ENCODE data around the gene PRDM15.

The PRDM15 gene

DNA sequence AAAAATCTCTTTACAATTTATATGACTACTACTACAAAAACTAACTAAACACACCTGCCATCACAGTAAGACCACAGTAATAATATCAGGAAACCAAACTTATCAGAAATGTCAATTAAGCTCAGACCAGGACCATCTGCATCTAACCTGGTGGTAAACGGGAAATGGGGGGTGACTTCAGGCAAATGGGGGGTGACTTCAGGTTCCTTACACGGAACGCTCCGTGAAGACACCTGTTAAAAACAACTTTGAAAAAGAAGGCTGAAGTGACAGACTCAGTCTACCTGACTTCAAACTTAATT lies 15.8 kb downstream of the PRDM15 start:
- DNase-seq (ENCODE audit: low read depth): no peak

DNA sequence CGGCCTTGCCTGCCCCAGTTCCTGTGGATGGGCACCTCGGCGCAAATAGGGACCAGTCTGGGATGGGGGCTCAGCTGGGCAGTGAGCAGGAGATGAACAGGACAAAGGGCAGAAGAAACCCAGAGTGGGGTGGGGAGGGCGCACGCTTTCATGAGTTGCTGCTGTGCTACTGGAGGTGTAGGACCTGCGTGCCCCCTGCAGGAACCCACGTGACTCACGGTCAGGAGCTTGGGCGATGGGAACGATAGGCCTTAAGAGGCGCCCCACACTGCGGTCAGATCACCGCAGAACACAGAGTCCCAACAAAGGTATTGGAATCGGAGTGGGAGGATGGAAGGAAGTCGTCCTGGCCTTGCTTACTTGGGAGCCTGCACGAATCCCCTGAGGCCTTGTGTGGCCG lies 17.2 kb downstream of the PRDM15 start:
- no peak for DNase-seq (ENCODE audit: low read depth)

DNA sequence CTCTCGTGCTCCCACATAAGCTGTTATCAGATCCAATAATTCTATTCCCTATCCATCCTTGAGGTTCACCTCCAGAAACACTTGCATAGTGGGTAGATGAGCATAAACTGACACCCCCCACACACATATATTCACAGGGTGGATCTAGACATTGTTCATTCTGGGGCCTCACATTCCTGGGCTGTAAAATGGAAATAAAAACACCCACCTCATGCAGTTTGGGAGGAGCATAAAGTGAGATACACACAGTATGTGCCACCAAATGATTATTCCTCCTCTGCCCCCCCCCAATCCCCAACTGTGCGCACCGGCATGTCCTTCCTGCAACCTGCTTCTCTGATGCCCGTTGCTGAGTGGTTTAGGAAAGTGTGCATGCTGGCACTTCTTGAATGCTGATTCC lies 17.9 kb downstream of the PRDM15 start:
- DNase-seq (ENCODE audit: low read depth): no peak

DNA sequence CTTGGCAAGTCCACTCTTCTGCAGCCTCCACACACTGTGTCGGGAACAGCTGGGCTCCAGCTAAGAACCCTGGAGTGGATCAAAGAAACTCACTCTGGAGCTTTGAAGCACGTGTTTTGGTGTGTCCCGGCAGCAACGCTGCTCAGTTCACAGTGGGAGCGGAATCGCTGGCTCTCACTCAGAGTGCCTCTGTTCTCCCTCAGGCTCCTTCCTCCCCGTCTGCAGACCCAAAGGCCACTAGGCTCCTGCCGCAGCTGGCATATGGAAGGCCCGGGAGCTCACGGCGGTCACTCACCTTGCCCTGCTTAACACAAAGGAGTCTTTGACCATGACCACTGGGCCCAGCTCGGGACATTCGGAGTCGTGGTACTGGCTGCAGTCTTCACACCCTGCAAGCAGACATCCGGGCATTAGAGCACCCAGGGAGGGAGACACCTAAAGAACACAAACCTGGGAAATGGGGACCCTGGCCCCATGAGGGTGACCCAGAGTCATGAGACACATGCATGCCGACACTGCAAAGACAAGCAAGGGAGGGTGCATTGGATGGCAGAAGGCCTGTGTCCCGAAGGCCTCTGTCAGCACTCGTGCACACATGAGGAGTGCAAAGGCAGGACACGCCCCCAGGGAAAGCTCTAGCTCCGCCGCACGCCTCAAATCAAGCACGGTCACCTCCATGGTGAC lies 19.7 kb downstream of the PRDM15 start:
- DNase-seq (ENCODE audit: low read depth): no peak

DNA sequence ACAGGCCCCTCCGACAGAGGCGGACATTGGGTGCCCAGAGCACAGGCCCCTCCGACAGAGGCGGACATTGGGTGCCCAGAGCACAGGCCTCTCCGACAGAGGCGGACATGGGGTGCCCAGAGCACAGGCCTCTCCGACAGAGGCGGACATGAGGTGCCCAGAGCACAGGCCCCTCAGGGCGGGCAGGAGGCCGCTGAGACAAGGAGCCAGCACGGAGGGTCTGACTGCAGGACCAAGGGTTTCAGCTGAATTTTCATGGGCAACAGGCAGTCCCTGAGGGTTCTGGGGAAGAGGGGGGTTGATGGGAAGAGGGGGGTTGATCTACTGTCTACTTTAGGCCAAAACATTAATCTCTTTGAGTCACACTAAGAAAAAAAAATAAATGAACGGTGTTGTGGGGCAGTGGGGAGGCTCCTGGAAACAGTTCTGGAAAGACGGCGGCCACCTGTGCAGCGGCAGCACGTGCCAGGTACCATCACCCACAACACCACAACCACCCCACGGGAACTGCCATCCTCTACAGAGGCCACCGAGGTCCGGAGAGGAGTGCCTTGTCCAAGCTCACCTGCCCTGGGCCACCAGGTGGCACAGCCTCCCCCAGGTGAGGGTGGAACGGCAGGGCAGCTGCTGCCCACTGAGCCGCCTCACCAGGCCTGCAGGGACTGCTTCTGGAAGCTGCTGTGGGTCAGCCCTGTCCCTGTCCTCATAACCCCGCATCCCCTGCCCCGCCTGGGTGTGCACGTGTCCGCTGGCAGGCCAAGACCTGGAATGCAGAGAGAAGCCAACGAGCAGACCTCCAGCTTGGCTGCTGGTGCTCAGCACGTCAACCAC lies 20.5 kb downstream of the PRDM15 start:
- DNase-seq (ENCODE audit: low read depth): no peak

DNA sequence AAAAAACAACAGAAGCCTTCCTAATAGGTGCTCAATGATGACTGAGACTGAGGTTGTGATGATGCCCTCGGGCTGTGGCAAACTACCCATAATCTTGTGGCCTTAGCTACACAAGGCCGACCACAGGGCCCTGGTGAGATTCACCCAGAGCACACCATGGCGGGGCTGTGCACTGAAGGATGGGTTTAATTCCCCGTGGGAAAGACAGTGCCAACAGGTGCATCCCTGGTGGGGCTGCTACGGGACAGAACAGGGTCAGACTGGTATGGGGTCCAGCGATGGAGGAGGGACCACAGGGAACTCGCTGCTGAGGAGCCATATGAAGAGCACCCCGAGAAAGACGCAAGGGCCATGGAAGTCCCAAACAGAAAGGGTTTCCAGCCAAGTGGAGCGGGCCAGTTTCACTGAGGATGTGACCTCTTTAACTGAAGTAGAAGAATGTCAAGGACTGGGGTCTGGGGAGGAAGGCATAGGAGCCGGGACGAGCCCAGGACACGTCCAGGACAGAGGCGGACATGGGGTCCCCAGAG lies 21.3 kb downstream of the PRDM15 start:
- no peak for DNase-seq (ENCODE audit: low read depth)

DNA sequence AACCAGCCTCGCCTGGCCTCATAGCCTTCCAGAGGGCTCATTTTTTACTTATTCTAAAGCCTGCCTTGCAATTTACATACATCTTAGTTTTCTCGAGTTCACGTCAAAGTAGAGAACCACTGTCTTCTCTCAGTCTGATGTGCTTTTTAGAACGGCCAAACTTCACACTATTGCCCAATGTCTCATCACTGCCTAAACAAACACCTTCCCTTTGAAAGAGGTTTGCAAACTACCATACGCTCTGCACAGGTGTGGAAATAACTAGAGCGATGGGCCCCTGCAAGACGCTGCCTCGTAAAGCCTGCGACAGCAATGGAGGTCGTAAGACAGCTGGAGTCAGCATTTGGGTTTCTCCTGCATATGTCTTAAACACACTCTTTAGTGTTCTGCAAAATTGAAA lies 22.6 kb downstream of the PRDM15 start:
- no peak for DNase-seq (ENCODE audit: low read depth)

DNA sequence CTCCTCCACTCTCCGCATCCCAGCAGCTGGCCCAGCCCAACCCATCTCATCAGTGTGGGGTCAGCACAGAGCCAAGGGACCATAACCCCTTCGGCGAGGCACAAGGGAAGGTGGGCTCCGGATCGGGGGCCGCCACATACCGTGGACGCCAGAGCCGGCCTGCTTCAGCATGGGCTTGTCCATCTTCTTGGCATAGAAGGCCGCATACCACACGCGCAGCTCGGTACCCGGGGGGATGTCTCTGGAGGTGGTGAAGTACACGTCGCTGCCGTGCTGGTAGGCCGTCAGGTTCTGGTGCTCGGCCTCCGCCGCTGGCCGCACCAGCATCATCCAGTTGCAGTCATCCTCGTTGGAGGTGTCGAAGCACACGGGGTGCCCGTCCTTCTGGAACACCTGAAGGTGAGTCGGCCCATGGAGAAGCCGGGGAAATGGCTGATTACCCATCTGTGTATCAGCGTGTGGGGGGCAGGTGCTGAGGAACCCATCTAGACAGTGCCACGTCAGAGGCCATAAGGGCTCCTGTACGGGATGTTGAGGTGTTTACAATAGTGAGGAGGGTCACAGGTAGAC lies 24.6 kb downstream of the PRDM15 start:
- DNase-seq (ENCODE audit: low read depth): no peak

DNA sequence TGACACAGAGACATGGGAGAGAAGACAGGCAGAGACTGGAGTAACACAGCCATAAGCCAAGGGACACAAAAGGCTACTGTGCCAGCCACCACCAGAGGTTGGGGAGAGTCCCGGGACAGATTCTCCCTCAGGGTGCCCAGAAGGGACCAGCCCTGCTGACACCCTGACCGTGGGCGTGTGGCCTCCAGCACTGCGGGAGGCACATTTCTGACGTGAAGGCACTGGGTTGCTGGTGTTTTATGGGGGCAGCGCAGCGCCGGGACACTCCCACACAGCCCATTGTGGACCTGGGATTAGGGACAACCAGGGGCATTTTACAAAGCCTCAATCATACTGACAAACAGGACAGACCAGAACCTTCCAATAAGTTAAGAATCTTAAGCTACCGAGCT lies 26.2 kb downstream of the PRDM15 start:
- DNase-seq (ENCODE audit: low read depth): no peak

DNA sequence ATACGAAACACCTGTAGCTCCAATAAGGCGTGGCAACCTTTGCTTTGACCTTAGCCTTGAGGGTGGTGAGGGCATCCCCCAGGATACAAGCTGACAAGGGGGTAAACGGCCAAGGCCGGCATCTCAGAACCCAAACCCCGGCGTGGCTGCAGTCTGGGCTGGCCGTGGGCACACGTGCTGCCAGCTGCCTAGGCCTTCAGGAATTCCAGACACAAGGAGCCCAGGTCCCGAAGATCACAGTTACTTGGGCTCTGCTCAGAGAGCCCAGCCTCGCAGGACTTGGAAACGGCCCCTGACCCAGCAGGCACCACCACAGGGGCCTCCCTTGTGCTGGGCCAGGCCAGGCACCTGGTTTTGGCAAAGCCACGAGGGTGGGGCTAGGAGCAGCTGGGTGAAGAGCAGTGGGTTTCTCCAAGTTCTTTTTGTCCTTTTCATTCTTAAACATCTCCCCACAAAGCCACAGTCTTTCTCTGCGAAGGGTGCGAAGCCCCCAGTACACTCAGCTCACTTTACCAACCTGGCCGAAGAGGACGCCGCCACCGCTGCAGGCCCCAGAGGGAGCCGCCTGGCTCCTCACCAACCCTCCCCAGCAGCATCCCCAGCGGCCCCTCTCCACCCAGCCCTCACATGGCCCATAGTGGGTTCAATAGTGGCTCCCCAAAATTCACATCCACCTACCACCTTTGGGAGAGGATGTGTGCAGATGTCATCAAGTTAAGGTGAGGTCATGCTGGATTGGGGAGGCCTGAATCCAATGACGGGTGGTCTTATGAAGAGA lies 26.8 kb downstream of the PRDM15 start:
- DNase-seq (ENCODE audit: low read depth): no peak

DNA sequence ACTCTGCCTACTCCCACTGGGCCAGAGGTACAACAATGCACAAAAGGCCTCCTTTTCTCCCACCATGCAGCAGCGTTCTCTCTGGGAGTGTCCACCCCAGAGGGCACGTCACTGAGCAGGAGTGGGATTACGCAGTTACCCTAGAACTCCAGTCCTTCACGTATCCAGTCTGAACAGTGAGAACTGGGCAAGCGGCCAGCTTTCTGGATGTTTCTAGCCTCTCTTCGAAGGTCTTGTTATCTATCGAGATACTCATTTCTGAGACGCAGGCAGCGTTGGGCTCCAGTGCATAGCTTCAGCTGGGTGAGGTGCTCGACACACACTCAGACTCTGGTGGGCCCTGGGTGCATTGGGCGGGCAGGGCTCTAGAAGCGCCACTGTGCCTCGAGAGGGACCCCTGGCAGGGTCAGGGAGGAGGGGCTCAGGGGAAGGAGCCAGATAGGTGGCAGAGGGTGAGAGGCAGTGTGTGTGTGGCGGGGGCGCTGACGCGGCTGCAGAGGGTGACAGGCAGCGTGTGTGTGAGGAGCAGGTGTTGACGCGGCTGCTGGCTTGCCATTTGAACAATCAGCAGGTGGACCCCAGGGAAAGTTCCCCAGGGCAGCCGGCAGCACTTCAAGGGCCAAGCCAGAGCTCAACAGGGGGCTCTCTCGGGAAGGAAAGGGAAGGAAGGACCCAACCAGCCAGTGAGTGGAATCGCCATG lies 27.9 kb downstream of the PRDM15 start:
- no peak for DNase-seq (ENCODE audit: low read depth)

DNA sequence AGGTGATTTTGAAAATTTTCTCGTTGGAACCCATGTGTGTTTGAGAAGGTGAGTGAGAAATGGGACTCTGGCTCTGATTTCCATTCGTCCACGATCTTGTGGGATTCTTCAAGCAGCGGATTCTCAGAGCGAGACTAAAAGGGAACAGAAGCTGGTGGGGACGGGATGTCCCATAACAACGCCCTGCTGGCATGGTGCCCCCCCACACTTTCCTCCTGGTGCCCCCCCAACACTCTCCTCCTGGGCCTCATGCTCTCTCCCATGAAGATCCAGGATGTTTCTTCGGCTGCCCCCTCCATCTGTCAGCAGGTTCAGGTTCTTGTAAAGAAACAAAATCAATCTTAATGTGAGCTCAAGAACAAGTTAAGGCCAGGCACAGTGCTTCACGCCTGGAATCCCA lies 29.1 kb downstream of the PRDM15 start:
- no peak for DNase-seq (ENCODE audit: low read depth)

DNA sequence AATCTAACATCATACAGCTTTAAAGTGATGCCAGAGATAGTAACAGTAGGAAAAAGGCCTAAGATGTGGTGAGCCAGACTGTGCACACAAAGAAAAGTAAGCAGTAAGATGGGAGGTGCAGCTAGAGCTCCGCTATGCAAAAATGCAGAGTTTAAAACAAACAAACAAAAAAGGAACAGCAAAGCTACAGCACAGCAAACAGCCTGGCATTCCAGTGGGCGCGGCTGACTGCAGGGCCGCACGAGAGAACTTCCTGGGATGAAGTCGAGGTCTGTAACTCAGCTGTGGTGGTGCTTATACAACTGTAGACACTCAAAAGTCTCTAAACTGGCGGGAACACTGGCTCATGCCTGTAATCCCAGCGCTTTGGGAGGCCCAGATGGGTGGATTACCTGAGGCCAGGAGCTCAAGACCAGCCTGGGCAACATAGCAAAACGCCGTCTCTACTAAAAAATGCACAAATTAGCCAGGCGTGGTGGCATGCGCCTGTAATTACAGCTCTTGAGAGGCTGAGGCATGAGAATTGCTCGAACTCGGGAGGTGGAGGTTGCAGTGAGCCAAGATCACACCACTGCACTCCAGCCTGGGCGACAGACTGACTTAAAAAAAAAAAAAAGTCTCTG lies 30.1 kb downstream of the PRDM15 start:
- DNase-seq (ENCODE audit: low read depth): no peak

DNA sequence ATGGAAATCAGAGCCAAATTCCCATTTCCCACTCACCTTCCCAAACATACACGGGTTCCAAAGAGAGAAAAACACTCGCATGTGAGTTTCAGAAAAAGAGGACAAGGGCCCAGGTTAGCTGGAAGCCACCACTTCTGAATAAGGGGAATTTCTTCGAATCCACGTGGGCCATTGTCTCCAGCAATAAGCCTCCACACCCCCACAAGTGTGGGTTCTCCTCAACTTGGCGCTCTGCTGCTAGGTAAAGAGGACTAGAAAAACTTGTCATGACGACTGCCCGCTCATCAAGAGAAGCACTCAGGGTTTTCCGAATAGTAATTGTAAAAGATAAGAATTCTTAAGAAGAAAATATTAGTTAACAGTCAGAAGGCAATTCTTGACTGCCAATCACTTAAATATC lies 30.6 kb downstream of the PRDM15 start:
- no peak for DNase-seq (ENCODE audit: low read depth)

DNA sequence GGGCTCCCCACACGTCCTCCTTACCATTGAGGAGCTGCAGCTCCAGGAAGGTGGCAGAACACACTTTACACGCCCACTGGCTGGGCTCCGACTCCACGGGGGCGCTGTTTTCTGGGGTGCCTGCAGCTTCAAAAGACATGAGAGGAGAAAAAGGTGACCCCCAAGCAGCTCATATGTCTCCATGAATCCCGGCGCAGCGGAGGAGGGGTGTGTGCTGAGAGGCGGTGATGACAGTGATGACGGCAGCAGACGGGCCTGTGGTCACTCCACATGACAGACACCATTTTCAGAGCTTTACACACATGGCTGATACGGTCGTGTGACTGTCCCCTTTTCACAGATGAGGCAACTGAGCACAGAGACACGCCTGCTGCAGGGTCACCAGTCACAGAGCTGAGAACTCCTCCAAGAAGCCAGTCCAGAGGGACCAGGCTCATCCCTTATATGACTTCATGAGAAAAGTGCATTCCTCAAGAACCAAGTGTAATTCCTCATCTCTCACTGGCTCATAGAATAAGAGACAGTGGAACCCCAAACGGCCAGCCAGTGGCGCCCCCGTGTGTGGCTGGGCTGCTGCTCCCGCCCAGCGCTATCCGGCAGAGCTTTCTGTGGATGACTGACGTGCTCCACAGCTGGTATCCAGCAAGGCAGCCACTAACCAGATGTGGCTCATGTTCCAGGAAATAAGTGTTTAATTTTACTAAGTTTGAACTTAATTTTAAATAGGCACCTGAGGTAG lies 31.9 kb downstream of the PRDM15 start:
- DNase-seq (ENCODE audit: low read depth): no peak

DNA sequence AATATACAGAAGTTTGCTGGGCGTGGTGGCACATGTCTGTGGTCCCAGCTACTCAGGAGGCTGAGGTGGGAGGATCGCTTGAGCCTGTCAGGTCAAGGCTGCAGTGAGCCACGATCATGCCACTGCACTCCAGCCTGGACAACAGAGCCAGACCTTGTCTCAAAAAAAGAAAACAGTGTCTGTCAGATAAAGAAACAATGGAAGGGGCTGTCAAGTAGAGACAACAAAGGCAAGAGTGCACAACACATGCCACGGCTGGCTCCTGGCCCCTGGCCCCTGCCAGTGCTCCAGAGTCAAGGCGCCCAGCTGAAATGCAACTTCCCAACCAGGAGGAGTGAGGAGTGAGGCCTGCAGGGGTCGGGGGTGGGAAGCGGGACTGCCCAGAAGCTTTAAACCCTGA lies 32.6 kb downstream of the PRDM15 start:
- DNase-seq (ENCODE audit: low read depth): no peak

DNA sequence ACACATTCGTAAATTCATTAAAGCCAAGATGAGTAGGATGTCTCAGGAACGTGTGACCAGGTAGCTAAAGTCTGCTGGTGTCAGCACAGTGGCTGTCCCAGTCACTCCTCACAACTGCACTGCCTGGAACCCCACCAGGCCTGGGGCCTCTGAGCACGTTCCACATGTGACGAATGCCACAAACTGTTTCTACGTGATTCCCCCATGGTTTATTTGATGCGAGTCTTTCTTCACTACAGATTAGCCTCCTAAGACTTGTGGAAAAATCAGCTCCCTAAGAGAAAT lies 33.2 kb downstream of the PRDM15 start:
- DNase-seq (ENCODE audit: low read depth): no peak

DNA sequence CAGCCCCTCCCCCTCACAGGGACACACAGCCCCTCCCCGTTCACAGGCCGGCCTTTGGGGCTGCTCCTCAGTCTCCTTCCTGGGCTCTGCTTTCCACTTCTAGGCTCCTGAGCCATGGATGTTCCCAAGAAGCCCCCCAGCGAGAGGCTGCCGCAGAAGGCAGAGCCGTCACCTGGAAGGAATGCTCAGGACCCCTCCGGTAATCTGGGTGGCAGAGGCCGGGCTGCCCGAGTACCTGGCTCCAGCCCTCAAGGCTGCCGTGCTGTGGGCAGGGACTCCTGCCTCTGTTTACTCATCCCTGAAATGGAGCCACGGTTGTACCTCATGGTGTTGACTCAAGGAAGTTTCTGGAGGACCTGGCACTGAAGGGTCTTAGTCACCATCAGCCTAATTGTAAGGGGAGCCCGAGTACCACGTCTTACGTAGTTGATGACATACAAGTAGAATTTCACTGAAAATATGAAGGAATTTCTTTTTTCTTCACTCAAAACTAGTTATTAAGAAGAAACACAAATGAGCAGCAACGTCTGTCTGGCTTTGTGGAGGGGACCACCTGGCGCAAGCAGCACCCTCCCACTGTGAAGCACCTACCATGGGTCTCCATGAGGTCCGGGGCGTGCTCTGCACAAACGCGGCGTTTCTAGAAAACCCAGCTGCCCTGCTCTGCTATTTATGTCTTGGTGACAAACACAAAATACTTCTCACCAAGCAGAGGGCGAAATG lies 33.7 kb downstream of the PRDM15 start:
- DNase-seq (ENCODE audit: low read depth): no peak

DNA sequence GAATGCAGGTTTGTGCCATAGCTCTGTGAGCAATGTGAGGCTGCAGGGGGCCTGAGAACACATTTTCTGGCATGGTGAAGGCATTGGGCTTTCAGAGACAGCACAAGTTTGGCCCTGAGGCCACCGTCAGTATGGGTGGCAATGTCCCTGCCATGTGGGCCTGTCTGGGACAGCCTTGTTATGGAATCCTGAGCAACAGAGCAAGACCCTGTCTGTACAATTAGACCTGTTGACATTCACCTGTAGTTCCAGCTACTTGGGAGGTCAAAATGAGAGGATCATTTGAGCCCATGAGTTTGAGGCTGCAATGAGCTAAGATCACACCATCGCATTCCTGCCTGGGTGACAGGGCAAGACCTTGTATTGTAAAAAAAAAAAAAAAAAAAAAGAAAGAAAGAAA lies 35.6 kb downstream of the PRDM15 start:
- no peak for DNase-seq (ENCODE audit: low read depth)

DNA sequence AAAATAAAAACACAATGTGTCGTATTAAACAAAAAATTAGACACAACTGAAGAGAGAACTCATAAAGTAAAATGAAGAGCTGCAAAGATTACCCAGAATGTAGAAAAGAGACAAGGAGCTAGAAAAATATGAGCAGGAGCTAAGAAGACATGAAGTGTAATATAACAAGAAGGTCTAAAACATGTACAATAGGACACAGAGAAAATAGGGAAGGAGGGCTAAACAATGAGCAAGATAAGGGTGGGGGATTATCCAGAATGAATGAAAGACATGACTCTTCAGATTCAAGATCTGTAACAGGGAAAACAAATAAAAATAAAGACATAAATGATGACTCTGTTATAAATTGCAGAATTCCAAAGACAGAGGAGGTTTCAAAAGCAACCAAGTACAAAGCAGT lies 38.3 kb downstream of the PRDM15 start:
- DNase-seq (ENCODE audit: low read depth): no peak
